Medulla oblongata (tissue), 1 donor: Measurements from ENCODE around the gene DAB2IP.
"Not testable (repeated sequence)": the region's sequence is repeated elsewhere in the genome, so short reads cannot be mapped to it uniquely, and the experiment has no call there.

Experiments
- DNase-seq: peaks from one replicate; pipeline ENCODE4 v3.0.0-alpha.2; 2015; ENCODE audit errors: extremely low spot score

Gene DAB2IP

GRCh38 chr9:121725008-121725775, 73.8 kb downstream of the DAB2IP start:
- DNase-seq, result peak; percentile 77

- DNase-seq, result peak; percentile 49
Observed at GRCh38 chr9:121727295-121728020, 76.0 kb downstream of the DAB2IP start.

GRCh38 chr9:121728916-121729315, 77.5 kb downstream of the DAB2IP start:
- DNase-seq, result no peak

GRCh38 chr9:121729769-121730562, 78.5 kb downstream of the DAB2IP start:
- no peak for DNase-seq

- no peak for DNase-seq
Observed at GRCh38 chr9:121731090-121731489, 79.7 kb downstream of the DAB2IP start.

- no peak for DNase-seq
Observed at GRCh38 chr9:121731919-121732318, 80.5 kb downstream of the DAB2IP start.

GRCh38 chr9:121732389-121732788, 81.0 kb downstream of the DAB2IP start:
- DNase-seq, result no peak

- no peak for DNase-seq
Observed at GRCh38 chr9:121732886-121733285, 81.5 kb downstream of the DAB2IP start.

- DNase-seq, result no peak
Observed at GRCh38 chr9:121734465-121734864, 83.0 kb downstream of the DAB2IP start.

- DNase-seq, result no peak
Observed at GRCh38 chr9:121735065-121735792, 83.8 kb downstream of the DAB2IP start.

- no peak for DNase-seq
Observed at GRCh38 chr9:121735793-121736770, 84.6 kb downstream of the DAB2IP start.

GRCh38 chr9:121736934-121737462, 85.6 kb downstream of the DAB2IP start:
- DNase-seq, result no peak

- DNase-seq, result no peak
Observed at GRCh38 chr9:121737481-121737931, 86.1 kb downstream of the DAB2IP start.

- no peak for DNase-seq
Observed at GRCh38 chr9:121738411-121738810, 87.0 kb downstream of the DAB2IP start.

GRCh38 chr9:121738968-121739367, 87.5 kb downstream of the DAB2IP start:
- no peak for DNase-seq

- DNase-seq, result no peak
Observed at GRCh38 chr9:121739971-121740370, 88.5 kb downstream of the DAB2IP start.

- no peak for DNase-seq
Observed at GRCh38 chr9:121741228-121741918, 89.9 kb downstream of the DAB2IP start.

GRCh38 chr9:121741919-121742283, 90.5 kb downstream of the DAB2IP start:
- not testable (repeated sequence) for DNase-seq

GRCh38 chr9:121742923-121743322, 91.5 kb downstream of the DAB2IP start:
- no peak for DNase-seq
